Fibroblast of lung (primary cell): ENCODE data around the gene GRM4.

Experiments
- CTCF ChIP-seq, 2 donors: IDR thresholded peaks in 1 of 2; conservative IDR thresholded peaks in 1 of 2; 1 replicate in 1 of 2; 2 replicates in 1 of 2; pipeline ENCODE4 v1.5.1; 2011 to 2012; ENCODE audit warnings: low read length in 2 of 2, control low read depth in 1 of 2, inconsistent platforms in 1 of 2, low read depth in 1 of 2, mild to moderate bottlenecking in 1 of 2
- EZH2 ChIP-seq: IDR thresholded peaks from 2 replicates; pipeline ENCODE4 v1.5.1; 2012; ENCODE audit warnings: low read length, control low read depth, mild to moderate bottlenecking; ENCODE audit errors: missing control alignments

- TF ChIP-seq CTCF (conservative IDR thresholded peaks at IDR 0.05 in 1 of 2, IDR thresholded peaks at IDR 0.05 in 1 of 2; ENCODE audit: low read depth in 1 of 2, low read length in 2 of 2): no peak
- peak; percentile 37 for TF ChIP-seq EZH2
These were observed 6.9 kb downstream of the GRM4 start for GRCh38 chr6:34138914-34139510.
